Choroid plexus epithelial cell (primary cell): ENCODE results near the gene WIPI1.

Source experiments
- DNase-seq: peaks from one replicate; pipeline ENCODE4 v3.0.0-alpha.2; 2010; ENCODE audit warnings: low read depth
- H3K4me3 ChIP-seq: 2 replicates; pipeline ENCODE4 v1.5.1; 2011; ENCODE audit warnings: low read depth, mild to moderate bottlenecking, control low read depth, low read length, moderate library complexity
- CTCF ChIP-seq: conservative IDR thresholded peaks from 2 replicates; pipeline ENCODE4 v1.5.1; 2011; ENCODE audit warnings: low read depth, mild to moderate bottlenecking, control low read depth, inconsistent platforms, low read length, moderate library complexity

The WIPI1 gene

DNA sequence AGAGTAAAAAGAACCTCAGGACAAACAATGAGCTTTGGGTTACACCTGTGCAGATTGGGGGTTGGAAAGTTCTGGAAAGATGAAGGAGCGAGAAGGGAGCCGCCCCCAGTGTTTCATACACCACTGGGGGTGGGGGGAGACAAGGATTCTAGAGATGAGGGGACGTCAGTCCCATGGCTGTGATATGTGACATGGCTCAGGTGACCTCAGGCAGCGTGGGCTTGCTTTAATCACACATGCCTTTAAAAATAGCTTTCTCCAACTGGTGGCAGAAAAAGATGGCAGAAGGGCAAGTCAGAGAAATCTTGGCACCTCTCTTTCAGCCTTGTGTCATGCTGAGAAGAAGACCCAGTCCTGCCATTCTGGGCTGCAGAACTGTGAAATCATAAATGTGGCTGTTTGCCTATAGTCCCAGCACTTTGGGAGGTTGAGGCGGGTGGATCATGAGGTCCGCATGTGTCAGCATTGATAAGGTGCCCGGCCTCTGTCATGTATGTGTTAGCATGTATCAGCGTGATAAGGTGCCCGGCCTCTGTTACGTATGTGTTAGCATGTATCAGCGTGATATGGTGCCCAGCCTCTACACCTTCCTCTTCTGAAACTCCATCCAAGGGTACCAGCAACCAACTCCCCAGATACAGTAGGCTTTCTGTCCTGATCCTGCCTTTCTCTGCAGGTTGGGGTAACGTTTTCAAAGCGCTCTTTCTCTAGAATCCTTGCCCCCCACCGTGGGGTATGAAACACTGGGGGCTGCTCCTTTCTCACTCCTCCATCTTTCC lies 25.0 kb downstream of the WIPI1 start:
- DNase-seq, result no peak
- H3K4me3 ChIP-seq, result no peak overlapping the region
- no peak for TF ChIP-seq CTCF

- no peak overlapping the region for H3K4me3 ChIP-seq
- peak; percentile 80 for DNase-seq
- TF ChIP-seq CTCF, result peak; percentile 62
These were observed 25.6 kb downstream of the WIPI1 start for GRCh38 chr17:68431661-68432071.

GRCh38 chr17:68431045-68431608 lies 26.2 kb downstream of the WIPI1 start:
- no peak overlapping the region for H3K4me3 ChIP-seq
- no peak for DNase-seq
- no peak for TF ChIP-seq CTCF

DNA sequence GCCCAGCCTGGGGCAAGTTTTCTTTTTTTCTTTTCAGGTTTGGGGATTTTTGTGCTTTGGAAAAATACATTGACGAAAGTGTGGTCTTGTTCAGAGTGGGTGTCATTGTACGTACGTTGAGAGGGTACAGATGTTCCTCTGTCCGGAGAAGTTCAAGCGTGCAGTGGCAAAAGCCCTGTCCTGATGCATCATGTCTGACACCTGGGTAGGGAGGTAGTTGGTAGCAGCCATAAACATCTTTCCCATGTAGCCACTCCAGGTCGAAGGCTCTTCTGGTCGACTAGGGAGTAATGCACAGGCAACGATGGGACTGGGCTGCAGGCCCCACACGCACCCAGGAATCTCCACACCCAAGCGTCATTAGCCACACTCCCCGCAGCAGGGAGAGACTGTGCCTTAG lies 27.4 kb downstream of the WIPI1 start:
- DNase-seq, result no peak
- TF ChIP-seq CTCF, result no peak
- H3K4me3 ChIP-seq, result no peak overlapping the region

- H3K4me3 ChIP-seq, result no peak overlapping the region
- no peak for TF ChIP-seq CTCF
- DNase-seq, result no peak
These were observed 28.7 kb downstream of the WIPI1 start for GRCh38 chr17:68428498-68429172.

DNA sequence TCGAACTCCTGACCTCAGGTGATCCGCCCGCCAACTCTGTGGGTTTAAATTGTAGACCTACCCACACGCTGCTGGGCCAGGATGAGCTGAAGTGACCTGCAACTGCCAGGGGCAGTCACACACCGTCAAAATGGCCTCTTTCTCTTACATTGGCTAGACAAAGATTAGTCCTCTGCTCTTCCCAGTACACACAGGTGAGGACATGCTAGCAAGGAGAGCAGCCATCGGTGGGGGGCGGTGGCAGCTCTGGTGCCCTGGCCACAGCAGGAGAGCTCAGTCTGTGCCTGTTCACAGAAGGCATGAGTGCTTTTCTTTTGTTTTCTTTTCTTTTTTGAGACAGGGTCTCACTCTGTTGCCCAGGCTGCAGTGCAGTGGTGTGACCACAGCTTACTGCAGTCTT lies 29.7 kb downstream of the WIPI1 start:
- H3K4me3 ChIP-seq, result no peak overlapping the region
- no peak for DNase-seq
- no peak for TF ChIP-seq CTCF

DNA sequence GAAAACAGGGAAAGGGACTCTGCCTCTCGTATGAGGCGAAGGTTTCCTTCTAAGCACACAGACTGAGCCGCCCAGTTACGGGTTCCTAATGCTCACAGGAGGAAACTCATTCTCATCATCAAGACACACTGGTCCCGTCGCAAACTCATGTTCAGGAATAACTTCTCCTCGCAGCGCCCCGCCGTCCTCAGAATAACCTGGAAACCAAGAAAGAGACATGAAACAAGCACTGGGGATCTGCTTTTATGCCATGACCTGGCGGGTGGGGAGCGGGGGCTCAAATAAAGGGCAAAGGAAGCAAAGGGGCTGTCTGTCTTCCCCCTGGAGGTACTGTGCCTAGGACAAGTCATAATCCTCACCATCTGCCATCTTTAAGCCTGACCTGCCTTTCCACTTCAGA lies 31.3 kb downstream of the WIPI1 start:
- no peak for TF ChIP-seq CTCF
- no peak for DNase-seq
- H3K4me3 ChIP-seq, result no peak overlapping the region
